Measurements from ENCODE around the gene GTF2H2.
"Not testable (repeated sequence)": the region's sequence is repeated elsewhere in the genome, so short reads cannot be mapped to it uniquely, and the experiment has no call there.

The GTF2H2 gene

GRCh38 chr5:71067262-71067928, at the start of gene GTF2H2:
Gene GTF2H2, minus strand, starts transcription at chr5:71067676. Its CDS starts 4,913 bp downstream, at chr5:71062763.
- DNase-seq (ENCODE audit: low read depth): not testable (repeated sequence)

- DNase-seq (ENCODE audit: low read depth): not testable (repeated sequence)
These were observed 42.3 kb upstream of the GTF2H2 start for GRCh38 chr5:71109730-71110275.

- not testable (repeated sequence) for DNase-seq (ENCODE audit: low read depth)
These were observed 32.5 kb upstream of the GTF2H2 start for GRCh38 chr5:71099996-71100395.

GRCh38 chr5:71097930-71098203, 30.4 kb upstream of the GTF2H2 start:
- DNase-seq (ENCODE audit: low read depth): not testable (repeated sequence)

GRCh38 chr5:71097173-71097929, 29.9 kb upstream of the GTF2H2 start:
- DNase-seq (ENCODE audit: low read depth): not testable (repeated sequence)

- DNase-seq (ENCODE audit: low read depth): not testable (repeated sequence)
These were observed 22.3 kb upstream of the GTF2H2 start for GRCh38 chr5:71089773-71090172.

- DNase-seq (ENCODE audit: low read depth): not testable (repeated sequence)
These were observed 21.3 kb upstream of the GTF2H2 start for GRCh38 chr5:71088754-71089153.

- DNase-seq (ENCODE audit: low read depth): not testable (repeated sequence)
These were observed 18.7 kb upstream of the GTF2H2 start for GRCh38 chr5:71086145-71086544.

GRCh38 chr5:71084280-71085063, 17.0 kb upstream of the GTF2H2 start:
- DNase-seq (ENCODE audit: low read depth): not testable (repeated sequence)

- not testable (repeated sequence) for DNase-seq (ENCODE audit: low read depth)
These were observed 15.4 kb upstream of the GTF2H2 start for GRCh38 chr5:71082898-71083297.

GRCh38 chr5:71082340-71082739, 14.9 kb upstream of the GTF2H2 start:
- DNase-seq (ENCODE audit: low read depth): not testable (repeated sequence)

- not testable (repeated sequence) for DNase-seq (ENCODE audit: low read depth)
These were observed 6.2 kb downstream of the GTF2H2 start for GRCh38 chr5:71061322-71061721.

GRCh38 chr5:71059426-71059825, 8.1 kb downstream of the GTF2H2 start:
- not testable (repeated sequence) for DNase-seq (ENCODE audit: low read depth)

- DNase-seq (ENCODE audit: low read depth): not testable (repeated sequence)
These were observed 22.7 kb downstream of the GTF2H2 start for GRCh38 chr5:71044808-71045207.

- not testable (repeated sequence) for DNase-seq (ENCODE audit: low read depth)
These were observed 23.3 kb downstream of the GTF2H2 start for GRCh38 chr5:71044128-71044527.

- not testable (repeated sequence) for DNase-seq (ENCODE audit: low read depth)
These were observed 36.3 kb downstream of the GTF2H2 start for GRCh38 chr5:71031046-71031776.

GRCh38 chr5:71025289-71025953, 42.1 kb downstream of the GTF2H2 start, which contains the start of gene NAIP:
Gene NAIP, minus strand, starts transcription at chr5:71025339. Its CDS starts 12,424 bp downstream, at chr5:71012915.
- DNase-seq (ENCODE audit: low read depth): not testable (repeated sequence)

GRCh38 chr5:71020643-71021042, 46.8 kb downstream of the GTF2H2 start:
- not testable (repeated sequence) for DNase-seq (ENCODE audit: low read depth)

GRCh38 chr5:71018376-71019005, 49.0 kb downstream of the GTF2H2 start:
- DNase-seq (ENCODE audit: low read depth): not testable (repeated sequence)

GRCh38 chr5:71014176-71014575, 53.3 kb downstream of the GTF2H2 start:
- no peak for DNase-seq (ENCODE audit: low read depth)

All from GM04504 (cell line).